SHP77 treated with DMSO at 0.1 percent for 48 hours (cell line): ENCODE results near the gene ATP1B1.
A peak's percentile ranks its signal among the peaks of the same experiment; 100 is the strongest.

Source experiments
- DNase-seq: peaks from one replicate; lab custom pipeline; 2025; lab: John Stamatoyannopoulos, UW

The ATP1B1 gene

DNA sequence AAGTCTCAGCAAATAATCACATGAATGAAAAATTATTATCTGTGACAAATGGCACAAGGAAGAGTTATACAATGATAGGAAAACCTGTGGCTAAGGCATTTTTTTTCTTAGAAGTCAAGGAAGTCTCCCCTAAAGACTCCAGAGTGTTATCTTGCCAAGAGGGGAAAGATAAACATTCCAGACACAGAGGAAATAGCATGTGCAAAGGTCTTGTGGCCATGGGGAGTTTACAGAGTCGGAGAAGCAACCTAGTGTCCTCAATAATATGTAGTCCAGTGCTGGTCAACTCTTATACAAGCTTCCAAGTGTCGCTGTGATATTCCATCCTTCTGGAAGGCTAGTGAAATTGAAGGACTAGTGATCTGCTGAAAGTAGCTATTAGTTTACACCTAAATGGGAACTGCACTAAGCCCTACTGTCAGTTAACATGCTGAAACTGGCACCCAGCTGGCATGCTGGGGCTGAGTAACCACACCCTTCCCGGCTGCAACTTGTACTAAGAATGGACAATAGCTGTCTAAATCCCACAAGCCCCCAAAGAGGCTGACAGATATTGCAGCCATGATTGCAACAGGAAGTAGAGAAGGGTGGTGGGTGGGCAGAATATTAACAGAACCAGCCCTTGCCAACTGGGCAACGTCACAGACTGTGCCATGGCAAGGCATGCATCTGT, 11.5 kb upstream of the ATP1B1 start:
- DNase-seq = no peak

GRCh38 chr1:169098380-169098779, 8.1 kb upstream of the ATP1B1 start:
- DNase-seq = no peak

DNA sequence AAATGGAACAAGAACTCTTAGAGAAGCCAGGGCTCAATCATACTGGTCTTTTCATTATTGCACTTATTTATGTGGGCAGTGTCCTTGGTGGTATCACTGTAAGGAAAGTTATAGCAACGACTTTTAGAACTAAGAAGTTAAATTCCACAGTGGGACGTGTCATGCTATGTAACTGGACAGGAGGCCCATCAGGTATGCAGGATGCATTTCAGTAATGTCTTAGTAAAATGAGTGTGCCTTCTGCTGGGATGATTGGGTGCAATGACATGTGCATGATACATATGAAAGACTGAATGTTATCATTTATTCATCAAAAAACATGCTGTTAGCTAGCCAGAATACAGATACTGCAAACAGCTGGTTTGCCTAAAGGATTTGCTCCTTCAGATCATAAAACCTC, 6.9 kb upstream of the ATP1B1 start:
- no peak for DNase-seq

DNA sequence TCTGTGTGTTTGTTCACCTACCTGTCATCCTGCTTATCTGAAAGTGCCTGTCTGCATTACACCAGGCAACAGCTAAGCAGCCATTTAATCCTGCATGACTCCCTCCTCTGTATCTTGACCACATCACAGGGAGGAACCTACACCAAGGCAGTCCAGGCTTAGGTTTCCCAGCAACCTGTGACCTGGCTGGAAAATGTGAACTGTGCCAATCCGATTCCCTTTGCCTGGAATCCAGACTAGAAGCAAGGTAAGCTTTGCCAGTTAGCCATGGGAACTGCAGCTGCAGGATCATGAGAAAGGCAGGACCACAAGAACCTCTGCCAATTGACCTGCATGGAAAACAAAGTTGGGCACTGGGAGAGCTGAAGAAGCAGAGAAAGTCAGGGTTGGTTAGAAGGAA, 6.3 kb upstream of the ATP1B1 start:
- no peak for DNase-seq

DNA sequence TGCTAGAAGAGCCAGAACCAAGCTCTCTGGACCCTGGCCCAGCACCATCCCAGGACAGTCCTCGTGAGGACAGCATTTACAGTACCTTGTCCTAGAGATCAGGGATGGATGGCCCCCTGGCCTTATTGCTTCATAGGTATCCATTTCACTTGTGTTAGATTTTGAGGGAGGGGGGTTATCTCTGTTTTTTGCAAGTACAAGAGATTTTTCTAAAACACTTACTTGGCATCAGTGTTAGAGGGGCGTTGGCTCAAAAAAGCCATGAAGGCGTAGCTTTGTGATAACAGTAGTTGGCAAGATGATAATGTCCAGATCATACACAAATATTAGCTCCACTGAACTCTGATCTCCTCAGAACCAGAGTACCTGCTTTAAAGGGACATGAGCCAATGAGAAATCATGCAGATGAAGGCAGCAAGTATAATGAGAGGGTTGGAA, 5.8 kb upstream of the ATP1B1 start:
- no peak for DNase-seq

DNA sequence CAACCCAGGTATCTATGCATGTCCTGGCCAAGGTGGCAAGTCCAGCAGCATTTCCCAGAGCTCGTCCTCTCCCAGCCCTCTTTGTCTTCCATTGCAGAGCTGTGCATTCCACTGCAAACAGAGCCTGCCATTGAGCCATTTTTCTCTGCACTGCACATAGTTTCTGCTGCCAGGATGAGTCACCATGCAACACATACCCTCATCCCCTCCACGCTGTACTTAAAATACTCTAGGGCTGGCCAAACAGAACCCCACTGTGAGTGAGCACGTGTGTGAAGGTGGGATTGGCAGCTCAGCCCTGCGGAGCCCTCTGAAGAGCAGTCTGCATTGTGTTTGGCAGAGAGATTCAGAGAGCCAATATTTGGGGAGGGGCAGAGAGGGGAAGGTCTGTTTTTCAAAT, 3.9 kb upstream of the ATP1B1 start:
- DNase-seq = no peak

DNA sequence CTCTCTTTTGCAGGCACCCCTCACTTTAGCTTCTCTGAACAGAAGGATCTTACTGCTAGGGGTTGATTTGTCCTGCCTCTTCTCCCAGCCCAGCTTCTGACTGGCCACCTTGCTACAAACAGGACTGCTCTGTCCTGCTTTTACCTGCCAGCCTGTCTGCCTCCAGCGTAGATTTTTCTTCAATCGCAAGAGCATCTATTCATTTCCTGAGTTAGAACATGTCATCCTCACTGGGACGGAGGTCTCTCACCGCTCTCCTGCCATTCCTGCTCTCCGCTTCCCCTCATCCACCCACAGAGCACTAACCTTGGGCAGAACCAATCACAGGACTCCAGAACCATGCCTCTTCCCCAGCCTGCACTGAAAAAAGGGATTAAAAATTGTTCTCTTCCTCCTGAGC, 3.5 kb upstream of the ATP1B1 start:
- no peak for DNase-seq

GRCh38 chr1:169103480-169103893, 3.0 kb upstream of the ATP1B1 start:
- DNase-seq = no peak

GRCh38 chr1:169105087-169105433, 1.4 kb upstream of the ATP1B1 start:
- no peak for DNase-seq

GRCh38 chr1:169105434-169106094, 926 bp upstream of the ATP1B1 start:
- peak; percentile 71 for DNase-seq

DNA sequence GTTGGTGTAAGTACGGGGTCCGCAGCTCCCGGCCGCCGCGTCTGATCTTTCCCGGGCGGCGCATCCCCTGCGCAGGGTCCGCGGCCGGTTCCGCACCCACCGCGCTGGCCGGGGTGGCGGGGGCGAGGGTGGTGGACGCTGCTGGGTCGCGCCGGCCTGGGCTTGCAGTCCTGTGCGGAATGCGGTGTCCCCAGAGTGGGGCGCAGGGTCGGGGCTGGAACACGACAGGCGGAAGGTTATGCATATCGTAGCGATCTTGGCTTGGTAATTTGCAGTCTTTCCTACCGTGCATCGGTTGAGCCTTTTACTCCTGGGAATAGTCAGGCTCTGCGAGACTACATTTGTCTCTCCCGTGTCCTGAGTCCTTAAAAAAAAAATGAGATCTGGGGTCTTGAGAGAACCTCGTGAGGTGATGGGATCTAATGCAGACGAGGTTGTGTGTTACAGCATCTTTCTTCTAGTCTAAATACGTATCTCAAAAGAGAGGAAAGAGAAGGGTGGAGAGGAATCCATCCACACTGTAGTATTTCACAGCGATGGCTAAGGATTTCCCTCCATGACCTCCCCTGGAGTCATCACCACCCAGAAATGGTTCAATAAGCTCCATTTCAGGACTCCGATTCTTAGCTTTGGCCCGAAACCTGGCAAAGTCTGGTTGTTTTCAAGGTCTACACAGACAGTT, 572 bp downstream of the ATP1B1 start:
- no peak for DNase-seq

DNA sequence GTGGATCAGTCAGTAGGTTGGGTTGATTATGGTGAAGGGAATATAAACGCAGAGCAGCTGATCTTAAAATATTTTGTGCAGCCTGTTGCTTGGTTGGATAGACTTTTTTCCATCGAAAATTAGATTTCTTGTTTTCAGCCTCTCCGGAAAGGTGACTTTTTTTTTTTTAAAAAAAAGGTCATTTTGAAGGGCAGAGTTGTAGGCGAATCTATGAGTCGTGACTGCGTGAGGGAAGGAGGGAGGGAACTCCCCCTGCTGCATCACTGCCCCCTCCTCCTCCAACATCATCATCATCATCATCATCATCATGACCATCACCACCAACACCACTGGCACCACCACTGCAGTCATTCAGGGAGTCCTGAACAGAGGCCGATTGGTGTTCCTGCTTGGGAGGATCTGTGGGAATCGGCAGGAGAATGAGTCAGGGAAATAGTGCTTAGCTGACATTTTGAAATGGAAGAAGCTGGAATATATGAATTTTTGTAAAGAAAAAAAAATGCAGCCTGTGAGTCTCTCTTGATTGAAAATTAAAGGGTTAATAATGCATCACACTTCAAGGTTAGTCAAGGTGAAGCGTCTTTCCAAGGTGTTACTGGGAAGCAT, 1.2 kb downstream of the ATP1B1 start:
- DNase-seq = peak; percentile 9

- DNase-seq = no peak
Measured at GRCh38 chr1:169108223-169108622, 1.7 kb downstream of the ATP1B1 start.

DNA sequence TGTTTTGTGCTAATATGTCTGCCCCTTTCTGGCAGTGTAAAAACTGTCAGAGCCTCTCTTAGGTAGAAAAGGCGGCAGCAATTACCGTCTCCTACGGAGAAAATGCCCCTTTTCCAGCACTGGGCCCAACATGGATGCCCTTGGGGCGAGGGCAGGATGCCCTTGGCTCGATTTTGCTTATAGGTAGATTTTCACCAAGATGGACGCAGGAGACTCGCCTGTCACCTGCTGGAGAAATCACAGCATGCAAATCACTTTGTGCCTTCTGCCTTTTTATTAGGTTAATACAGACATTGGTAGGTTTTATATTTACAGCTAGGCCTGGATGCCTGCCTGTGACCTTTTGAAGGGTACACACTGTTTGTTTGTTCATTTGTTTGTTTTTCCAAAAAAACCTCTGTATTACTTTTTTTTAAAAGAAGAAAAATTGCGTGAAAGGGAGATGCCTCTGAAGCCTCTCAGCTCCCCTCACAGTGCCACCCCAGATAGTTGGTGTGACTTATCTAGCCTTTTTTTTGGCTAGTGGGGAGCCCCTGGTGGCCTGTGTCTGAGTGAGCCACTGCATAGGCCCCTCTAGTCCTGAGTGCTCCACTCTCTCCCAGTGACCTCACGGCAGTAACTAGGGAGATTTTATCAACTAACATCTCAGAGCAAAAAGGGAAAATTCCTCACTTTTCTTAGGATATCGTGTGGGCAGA, 2.5 kb downstream of the ATP1B1 start:
- DNase-seq = peak; percentile 58

DNA sequence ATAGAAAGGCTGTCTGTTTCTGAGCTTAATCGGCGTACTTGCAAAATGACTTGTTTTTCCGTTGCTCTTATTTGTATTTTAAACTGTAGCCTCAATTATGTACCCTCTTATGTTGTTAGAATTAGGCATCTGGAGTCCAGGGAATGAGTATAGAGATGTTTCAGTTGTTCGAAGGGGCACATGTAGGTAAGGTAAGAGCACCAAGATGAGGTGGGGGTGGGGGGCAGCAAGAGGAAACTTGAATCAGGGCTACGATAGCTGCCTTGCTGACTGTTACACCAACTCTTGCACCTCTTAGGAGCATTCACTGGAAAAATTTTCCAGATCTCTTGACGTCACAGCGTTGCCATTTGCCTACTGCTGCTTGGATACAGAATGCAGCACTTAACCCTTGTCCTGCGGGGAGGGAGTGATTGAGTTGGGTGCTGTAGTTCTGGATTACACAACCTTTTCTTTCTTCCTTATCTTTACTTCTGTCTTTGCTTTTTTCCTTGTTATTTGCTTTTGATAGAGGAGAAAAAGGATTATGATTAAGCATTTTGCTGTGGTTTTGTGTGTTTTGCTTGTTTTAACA, 3.2 kb downstream of the ATP1B1 start:
- DNase-seq = peak; percentile 74

DNA sequence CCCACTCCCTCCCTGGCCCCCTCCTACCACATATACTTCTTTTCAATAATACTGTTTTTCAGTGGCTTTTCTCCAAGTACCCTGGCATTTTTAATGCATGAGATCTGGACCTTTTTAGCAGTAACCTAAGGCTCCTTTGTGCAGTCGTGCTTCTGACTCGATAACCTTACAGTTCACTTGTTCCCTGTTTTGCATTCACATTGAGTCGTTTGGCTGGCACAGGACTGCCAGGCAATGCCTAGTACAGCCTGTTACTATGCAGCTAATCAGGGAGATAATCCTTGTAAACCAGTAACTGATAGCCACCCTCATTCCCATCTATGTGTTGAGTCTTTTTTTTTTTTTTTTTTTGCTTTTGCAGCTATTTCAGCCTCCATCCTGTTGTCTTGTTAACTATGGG, 3.7 kb downstream of the ATP1B1 start:
- DNase-seq = no peak

GRCh38 chr1:169110689-169111447, 4.4 kb downstream of the ATP1B1 start:
- DNase-seq = no peak

GRCh38 chr1:169111472-169111871, 5.0 kb downstream of the ATP1B1 start:
- no peak for DNase-seq

GRCh38 chr1:169112241-169112640, 5.8 kb downstream of the ATP1B1 start:
- DNase-seq = no peak

DNA sequence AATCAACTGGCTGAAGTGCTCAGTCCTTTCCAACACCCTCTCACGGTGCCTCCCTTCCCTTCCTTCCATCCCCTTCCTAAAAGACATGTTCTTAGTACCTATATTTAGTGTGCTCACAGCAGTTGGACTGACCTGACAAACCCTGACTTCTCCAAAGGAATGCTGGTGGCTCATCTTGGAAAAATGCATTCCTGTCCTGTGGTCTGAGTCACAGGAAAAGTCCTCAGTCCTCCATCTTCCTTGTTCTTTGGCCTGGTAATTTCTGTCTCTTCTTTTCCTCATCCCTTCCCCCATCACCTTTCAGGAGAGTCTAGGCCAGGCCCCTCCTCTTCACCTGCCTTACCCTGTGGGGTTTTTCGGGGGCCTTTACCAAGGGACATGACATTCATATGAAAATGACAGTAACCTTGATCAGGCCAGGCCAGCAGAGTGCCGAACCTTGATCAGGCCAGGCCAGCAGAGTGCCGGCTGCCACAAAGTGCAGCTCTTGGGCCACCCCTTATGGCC, 7.2 kb downstream of the ATP1B1 start:
- DNase-seq = no peak
